ENCODE data around the gene ARFGAP1. TPM values are rescaled to one million over a fixed set of nuclear protein-coding genes. Genes with fewer than 3 reads are reported as not detected.

Gene ARFGAP1
- polyA plus RNA-seq, 2 of the 4 experiments (the other 2 are of a cell fraction): 41.0 to 106 TPM

DNA sequence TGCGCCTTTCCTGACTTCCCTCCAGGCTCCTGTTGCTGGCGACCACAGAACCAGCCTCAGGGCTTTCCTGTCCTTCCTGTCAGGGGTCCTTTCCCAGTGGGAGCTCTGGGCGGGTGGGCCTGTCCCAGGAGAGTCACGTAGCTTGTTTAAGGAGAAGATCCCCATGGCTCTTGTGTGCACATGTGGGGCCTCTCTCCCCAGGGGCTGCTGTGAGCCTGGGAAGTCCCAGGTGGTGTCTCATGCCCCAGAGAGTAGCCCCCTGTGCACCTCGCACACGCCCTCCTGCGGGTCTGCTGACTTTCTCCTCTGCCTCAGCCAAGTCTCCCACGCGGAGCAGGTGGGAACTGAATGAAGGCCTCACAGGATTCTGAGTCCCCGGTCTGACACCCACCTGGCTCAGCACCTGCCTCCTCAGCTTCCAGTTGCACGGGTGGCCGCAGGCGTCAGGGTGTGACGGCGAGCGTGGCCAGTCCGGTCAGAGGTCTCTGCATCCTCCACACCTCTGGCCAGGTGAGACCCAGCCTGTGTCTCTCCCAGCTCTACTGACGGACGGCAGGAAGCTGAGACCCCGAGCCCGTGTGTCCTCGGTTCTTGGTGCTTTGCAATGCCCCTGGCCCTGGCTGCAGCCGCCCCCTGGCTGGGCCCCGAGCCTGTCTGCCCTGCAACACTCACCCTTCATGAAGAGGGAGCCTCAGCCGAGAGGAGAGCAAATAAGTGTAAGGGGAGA, 12.7 kb upstream of the ARFGAP1 start:
- 81% methylated on average over 25 of the region's 25 CpGs for WGBS (ENCODE audit: missing lambda C conversion rate)
- ChIA-PET POLR2A (no interaction called here), CTCF (interaction anchor here (0.6 to 4.4 kb wide), 9 partner anchors 8 to 287 kb away, joined by 3 to 48 read pairs (median 4); partner anchors contain the start of gene ARFGAP1)
- Histone ChIP-seq H3K4me3 (no peak overlapping the region), H3K27ac (peak overlapping the region in 1 of 2 experiments; percentile 53; a peak in 1 of 6 replicates), H3K4me1 (peaks cover 23% of the 10 kb centered on the region), H3K4me2 (no peak overlapping the region), H3K9me3 (no peaks in the 10 kb centered on the region)
- no peak for FAIRE-seq
- no peak for DNase-seq (ENCODE audit: low read depth in 1 of 2, low spot score in 1 of 2)
- no peak for TF ChIP-seq JUN (IDR thresholded peaks at IDR 0.05)
- TF ChIP-seq EHF (CRISPR knock-in tag; IDR thresholded peaks at IDR 0.05): no peak
- TF ChIP-seq MAZ (IDR thresholded peaks at IDR 0.05; ENCODE audit: borderline replicate concordance, low read depth, low read length): no peak
- TF ChIP-seq, protein P1, sequence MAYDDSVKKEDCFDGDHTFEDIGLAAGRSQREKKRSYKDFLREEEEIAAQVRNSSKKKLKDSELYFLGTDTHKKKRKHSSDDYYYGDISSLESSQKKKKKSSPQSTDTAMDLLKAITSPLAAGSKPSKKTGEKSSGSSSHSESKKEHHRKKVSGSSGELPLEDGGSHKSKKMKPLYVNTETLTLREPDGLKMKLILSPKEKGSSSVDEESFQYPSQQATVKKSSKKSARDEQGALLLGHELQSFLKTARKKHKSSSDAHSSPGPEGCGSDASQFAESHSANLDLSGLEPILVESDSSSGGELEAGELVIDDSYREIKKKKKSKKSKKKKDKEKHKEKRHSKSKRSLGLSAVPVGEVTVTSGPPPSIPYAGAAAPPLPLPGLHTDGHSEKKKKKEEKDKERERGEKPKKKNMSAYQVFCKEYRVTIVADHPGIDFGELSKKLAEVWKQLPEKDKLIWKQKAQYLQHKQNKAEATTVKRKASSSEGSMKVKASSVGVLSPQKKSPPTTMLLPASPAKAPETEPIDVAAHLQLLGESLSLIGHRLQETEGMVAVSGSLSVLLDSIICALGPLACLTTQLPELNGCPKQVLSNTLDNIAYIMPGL (CRISPR knock-in tag; IDR thresholded peaks at IDR 0.05; ENCODE audit: borderline replicate concordance): no peak
- TF ChIP-seq NR3C1 (IDR thresholded peaks at IDR 0.05): no peak
- no peak for TF ChIP-seq ZC3H11A (IDR thresholded peaks at IDR 0.05)
- TF ChIP-seq PHF8 (IDR thresholded peaks at IDR 0.05; ENCODE audit: borderline replicate concordance, low read depth): no peak
- TF ChIP-seq E2F6 (IDR thresholded peaks at IDR 0.05; ENCODE audit: borderline replicate concordance, low read depth): no peak
- no peak for TF ChIP-seq RFX5 (IDR thresholded peaks at IDR 0.05)
- TF ChIP-seq, protein P2, sequence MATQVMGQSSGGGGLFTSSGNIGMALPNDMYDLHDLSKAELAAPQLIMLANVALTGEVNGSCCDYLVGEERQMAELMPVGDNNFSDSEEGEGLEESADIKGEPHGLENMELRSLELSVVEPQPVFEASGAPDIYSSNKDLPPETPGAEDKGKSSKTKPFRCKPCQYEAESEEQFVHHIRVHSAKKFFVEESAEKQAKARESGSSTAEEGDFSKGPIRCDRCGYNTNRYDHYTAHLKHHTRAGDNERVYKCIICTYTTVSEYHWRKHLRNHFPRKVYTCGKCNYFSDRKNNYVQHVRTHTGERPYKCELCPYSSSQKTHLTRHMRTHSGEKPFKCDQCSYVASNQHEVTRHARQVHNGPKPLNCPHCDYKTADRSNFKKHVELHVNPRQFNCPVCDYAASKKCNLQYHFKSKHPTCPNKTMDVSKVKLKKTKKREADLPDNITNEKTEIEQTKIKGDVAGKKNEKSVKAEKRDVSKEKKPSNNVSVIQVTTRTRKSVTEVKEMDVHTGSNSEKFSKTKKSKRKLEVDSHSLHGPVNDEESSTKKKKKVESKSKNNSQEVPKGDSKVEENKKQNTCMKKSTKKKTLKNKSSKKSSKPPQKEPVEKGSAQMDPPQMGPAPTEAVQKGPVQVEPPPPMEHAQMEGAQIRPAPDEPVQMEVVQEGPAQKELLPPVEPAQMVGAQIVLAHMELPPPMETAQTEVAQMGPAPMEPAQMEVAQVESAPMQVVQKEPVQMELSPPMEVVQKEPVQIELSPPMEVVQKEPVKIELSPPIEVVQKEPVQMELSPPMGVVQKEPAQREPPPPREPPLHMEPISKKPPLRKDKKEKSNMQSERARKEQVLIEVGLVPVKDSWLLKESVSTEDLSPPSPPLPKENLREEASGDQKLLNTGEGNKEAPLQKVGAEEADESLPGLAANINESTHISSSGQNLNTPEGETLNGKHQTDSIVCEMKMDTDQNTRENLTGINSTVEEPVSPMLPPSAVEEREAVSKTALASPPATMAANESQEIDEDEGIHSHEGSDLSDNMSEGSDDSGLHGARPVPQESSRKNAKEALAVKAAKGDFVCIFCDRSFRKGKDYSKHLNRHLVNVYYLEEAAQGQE (IDR thresholded peaks at IDR 0.05): no peak
- no peak for TF ChIP-seq RNF2 (IDR thresholded peaks at IDR 0.05; ENCODE audit: borderline replicate concordance, low read depth)
- TF ChIP-seq MAX (IDR thresholded peaks at IDR 0.05): no peak
- TF ChIP-seq RARB (CRISPR knock-in tag; IDR thresholded peaks at IDR 0.05): no peak
- TF ChIP-seq HDAC2 (IDR thresholded peaks at IDR 0.05): no peak
- no peak for TF ChIP-seq ZFP36 (IDR thresholded peaks at IDR 0.05; ENCODE audit: borderline replicate concordance, partially characterized antibody)
- ATAC-seq: no peak

DNA sequence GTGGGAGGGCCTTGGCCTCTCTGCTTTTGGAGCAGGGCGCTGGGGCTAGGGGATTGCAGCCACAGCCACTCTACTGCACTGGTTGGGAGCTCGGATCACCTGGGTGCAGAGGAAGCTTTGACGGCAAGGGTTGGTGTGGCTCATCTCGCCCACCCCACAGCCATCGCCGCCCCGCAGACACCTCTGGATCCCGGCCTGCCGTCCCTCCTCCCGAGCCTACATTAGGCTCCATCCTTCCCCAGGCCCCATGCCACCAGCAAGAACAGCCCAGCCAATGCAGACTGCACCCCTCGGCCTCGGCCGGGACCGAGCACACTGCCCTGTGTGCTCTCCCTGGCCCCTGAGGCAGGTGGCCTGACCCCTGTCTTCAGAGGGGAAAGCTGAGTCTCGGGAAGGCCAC, 12.1 kb upstream of the ARFGAP1 start:
- 82% methylated on average over 15 of the region's 15 CpGs for WGBS (ENCODE audit: missing lambda C conversion rate)
- DNase-seq (ENCODE audit: low read depth in 1 of 2, low spot score in 1 of 2) (no peak), ATAC-seq (peak in 1 of 2 experiments; percentile 8; a peak in 3 of 6 replicates), FAIRE-seq (no peak)
- H3K27ac ChIP-seq: peak overlapping the region in 1 of 2 experiments; percentile 53; a peak in 2 of 6 replicates
- H3K4me3 ChIP-seq: no peak overlapping the region
- TF ChIP-seq, protein P3, sequence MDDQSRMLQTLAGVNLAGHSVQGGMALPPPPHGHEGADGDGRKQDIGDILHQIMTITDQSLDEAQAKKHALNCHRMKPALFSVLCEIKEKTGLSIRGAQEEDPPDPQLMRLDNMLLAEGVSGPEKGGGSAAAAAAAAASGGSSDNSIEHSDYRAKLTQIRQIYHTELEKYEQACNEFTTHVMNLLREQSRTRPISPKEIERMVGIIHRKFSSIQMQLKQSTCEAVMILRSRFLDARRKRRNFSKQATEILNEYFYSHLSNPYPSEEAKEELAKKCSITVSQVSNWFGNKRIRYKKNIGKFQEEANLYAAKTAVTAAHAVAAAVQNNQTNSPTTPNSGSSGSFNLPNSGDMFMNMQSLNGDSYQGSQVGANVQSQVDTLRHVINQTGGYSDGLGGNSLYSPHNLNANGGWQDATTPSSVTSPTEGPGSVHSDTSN (IDR thresholded peaks at IDR 0.05): no peak
- H3K9me3 ChIP-seq: no peaks in the 10 kb centered on the region
- CTCF ChIA-PET: interaction anchor here (0.9 to 4.4 kb wide), 6 partner anchors 9 to 79 kb away, joined by 3 to 48 read pairs (median 4); no protein-coding TSS in a partner anchor
- peaks cover 16% of the 10 kb centered on the region; the same call in 2 of the 3 replicates for H3K4me1 ChIP-seq
- no peak overlapping the region for H3K4me2 ChIP-seq
- POLR2A ChIA-PET: no interaction called here
